SK-N-SH treated with all-trans-retinoic acid at 6 μM for 48 hours (cell line): ENCODE data around the gene SH2D3A.
"Not testable (repeated sequence)": the region's sequence is repeated elsewhere in the genome, so short reads cannot be mapped to it uniquely, and the experiment has no call there.

Experiments
- ZNF565 ChIP-seq: fragments of 450-650 bp; formaldehyde crosslinking; conservative IDR thresholded peaks from 2 replicates; pipeline ENCODE4 v1.5.0; 2020; ENCODE audit warnings: low read depth, mild to moderate bottlenecking, moderate library complexity
- TF ChIP-seq, protein P1 (sequence below): fragments of 250-450 bp; sonication (Bioruptor Pico); IDR thresholded peaks from 2 replicates; pipeline ENCODE4 v1.5.1; 2021; ENCODE audit warnings: mild to moderate bottlenecking, moderate library complexity

DNA sequence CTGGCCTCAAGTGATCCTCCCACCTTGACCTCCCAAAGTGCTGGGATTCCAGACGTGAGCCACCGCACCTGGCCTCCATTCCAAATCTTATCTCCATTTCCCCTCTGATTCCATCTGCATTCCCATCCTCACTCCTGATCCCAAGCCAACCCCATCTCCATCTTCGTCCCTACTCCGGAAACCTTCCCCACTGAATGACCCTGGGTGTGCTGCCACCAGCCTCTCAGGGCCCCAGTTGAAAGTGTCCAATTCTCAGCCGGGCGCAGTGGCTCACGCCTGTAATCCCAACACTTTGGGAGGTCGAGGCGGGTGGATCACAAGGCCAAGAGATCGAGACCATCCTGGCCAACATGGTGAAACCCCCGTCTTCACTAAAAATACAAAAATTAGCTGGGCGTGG lies 58.3 kb downstream of the SH2D3A start:
- TF ChIP-seq, protein P1, sequence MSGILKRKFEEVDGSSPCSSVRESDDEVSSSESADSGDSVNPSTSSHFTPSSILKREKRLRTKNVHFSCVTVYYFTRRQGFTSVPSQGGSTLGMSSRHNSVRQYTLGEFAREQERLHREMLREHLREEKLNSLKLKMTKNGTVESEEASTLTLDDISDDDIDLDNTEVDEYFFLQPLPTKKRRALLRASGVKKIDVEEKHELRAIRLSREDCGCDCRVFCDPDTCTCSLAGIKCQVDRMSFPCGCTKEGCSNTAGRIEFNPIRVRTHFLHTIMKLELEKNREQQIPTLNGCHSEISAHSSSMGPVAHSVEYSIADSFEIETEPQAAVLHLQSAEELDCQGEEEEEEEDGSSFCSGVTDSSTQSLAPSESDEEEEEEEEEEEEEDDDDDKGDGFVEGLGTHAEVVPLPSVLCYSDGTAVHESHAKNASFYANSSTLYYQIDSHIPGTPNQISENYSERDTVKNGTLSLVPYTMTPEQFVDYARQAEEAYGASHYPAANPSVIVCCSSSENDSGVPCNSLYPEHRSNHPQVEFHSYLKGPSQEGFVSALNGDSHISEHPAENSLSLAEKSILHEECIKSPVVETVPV (CRISPR knock-in tag) = not testable (repeated sequence)
- not testable (repeated sequence) for TF ChIP-seq ZNF565 (CRISPR knock-in tag)
